NCI-H82 treated with DMSO at 0.1 percent for 48 hours (cell line): ENCODE data around the gene RINL.
"Not testable (repeated sequence)": the region's sequence is repeated elsewhere in the genome, so short reads cannot be mapped to it uniquely, and the experiment has no call there.

Source experiments
- DNase-seq: peaks from one replicate; lab custom pipeline; 2025; ENCODE audit not compliant: unreplicated experiment; lab: John Stamatoyannopoulos, UW

RINL gene

DNA sequence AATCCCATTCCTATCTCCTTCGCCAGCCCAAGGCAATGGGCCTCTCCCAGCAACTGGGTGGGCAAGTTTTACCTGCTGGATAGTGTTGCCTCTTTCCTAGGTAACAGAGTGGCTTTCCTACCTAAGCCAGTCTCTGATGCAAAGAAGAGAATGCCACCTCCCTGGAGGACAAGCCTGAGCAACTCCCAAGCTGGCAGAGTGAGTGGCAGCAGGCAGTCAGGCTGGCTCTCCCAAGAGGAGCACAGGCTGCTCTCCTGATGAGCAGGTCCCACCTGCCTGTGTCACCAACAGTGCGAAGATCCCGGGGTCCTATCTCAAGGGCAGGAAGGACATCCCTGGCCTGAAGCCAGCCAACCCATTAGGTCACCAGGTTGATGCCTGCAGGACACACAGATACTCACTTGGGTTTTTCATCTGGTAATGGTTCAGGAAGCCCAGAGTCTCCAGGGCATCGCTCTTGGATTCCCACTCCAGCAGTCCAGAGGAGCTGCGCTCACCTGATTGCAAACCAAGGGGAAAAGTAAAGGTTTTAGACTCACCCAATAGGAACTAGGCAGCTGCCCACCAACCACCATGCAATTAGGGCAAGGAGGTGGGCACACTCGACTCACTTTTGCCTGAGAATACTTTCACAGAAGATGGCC is 41.0 kb downstream of the RINL start:
- DNase-seq: no peak

DNA sequence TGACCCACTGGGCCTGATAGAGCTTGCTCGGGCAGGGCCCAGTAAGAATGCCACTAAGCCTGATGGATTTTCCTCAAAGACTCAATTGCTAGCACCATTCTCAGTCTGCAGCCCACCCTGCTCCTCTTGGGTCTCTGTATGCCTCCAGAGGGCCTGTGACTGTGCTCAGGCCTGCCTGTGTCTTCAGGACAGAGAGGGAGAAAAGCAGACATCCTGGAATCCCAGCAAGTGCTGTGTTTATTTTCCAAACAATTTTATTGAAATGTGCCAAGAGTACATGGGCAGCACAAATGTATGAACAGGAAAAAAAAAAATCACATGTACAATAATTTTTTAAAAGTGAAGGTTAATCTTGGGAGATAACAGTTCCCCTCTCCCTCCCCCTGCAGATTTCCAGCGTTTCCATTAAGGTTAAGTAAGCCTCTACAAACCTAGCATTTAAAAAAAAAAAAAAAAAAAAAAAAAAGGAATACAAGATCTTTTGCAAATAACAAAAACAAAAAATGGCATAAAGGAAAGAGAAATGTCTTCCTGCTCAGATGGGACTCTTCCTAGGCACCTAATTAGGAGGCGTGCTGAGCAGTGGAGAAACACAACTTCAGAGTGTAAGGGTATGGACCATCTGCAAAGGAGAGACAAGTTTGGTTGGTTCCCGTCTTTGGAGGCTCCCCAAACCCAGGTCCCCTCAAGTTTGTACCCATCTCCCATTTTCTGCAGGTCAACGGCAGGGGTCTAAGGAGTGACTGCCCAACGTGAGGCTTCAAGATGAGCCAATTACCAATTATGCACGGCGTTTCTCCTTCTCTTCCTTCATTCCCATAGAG is 41.7 kb downstream of the RINL start:
- no peak for DNase-seq

GRCh38 chr19:38834590-38834989 is 43.5 kb downstream of the RINL start:
- no peak for DNase-seq

DNA sequence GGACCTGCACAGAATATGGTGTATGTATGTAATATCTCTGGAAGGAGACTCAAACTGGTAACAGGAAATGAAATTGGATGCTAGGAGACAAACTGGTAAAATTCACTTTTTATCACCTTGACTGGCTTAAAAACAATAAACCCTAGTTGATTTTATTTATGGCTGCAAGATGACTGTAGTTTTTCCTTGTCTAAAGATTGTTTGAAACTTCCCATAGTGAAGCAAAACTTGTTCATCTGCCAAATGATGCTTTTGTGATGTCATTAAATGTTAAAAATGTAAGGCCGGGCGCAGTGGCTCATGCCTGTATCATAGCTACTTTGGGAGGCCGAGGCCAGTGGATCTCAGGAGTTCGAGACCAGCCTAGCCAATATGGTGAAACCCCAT is 44.0 kb downstream of the RINL start:
- no peak for DNase-seq

DNA sequence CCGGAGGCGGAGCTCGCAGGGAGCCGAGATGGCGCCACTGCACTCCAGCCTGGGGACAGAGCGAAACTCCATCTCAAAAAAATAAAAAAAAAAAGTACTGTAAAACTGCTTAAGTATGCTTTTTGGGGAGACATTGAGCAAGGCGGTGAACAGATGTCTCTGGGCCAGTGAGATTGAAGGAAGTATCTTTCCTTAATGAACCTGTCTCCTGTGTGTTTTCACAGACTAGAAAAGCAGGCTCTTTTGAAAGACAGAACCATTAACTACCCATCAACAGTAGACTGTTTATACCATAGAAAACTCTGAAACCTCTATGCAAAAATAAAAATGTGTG is 45.0 kb downstream of the RINL start:
- no peak for DNase-seq

GRCh38 chr19:38831142-38831605 is 46.9 kb downstream of the RINL start:
- no peak for DNase-seq

DNA sequence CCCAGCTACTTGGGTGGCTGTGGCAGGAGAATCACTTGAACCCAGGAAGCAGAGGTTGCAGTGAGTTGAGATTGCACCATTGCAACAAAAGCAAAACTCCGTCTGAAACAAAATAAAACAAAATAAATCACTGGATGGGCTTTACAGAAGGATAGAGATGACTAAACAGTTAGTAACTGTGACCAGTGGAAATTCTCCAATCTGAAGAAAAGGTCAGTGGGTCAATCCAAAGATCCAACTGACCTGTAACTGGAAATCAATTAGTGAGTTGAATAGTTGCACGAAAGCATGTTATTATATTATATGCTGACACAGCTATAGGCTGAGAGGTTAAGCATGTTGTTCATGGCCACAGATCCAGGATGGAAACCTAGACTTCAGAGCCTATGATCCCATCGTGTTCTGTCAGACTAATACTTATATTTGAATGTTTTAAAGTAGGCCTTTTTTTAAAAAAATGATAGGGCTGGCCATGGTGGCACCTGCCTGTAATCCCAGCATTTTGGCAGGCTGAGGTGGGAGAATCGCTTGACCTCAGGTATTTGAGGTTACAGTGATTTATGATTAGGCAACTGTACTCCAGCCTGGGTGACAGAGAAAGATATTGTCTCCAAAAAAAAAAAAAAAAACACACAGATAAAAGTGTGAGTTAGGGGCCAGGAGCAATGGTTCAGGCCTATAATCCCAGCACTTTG is 47.9 kb downstream of the RINL start:
- no peak for DNase-seq

DNA sequence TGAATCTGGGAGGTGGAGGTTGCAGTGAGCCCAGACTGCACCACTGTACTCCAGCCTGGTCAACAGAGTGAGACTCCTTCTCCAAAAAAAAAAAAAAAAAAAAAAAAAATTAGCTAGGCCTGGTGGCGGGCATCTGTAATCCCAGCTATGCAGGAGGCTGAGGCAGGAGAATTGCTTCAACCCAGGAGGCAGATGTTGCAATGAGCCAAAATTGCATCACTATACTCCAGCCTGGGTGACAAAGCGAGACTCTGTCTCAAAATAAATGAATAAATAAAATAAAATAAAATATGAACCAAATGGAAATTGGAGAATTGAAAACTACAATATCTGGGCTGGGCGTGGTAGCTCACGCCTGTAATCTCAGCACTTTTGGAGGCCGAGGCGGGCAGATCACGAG is 48.9 kb downstream of the RINL start:
- DNase-seq: not testable (repeated sequence)

DNA sequence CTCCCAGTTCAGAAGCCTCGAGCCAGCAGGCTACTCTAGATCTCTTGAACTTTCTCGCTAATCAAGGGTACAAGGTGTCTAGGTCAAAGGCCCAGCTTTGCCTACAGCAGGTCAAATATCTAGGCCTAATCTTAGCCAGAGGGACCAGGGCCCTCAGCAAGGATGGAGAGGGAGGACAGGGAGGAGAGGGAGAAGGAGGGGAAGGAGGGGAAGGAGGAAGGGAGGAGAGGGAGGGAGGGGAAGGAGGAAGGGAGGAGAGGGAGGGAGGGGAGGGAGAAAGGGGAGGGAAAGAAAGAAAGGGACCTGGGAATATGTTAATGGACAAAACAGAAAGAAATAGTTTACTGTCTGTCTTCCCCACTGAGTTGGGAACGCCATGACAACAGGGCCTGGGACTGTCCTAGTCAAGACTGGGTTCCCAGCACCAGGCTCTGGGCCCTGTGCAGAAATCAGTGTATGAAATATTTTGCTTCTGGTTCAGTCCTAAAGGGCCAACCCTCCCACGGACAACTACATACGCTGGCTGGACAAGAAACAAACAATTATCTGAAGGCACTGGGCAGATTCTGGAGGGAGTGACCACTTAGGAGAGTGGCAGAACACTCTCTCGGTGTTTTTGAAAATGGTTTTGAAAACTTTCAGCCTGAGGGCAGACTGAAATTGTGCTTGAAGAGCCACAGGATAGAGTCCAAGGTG is 51.1 kb downstream of the RINL start:
- no peak for DNase-seq

GRCh38 chr19:38825936-38826335 is 52.1 kb downstream of the RINL start:
- not testable (repeated sequence) for DNase-seq

DNA sequence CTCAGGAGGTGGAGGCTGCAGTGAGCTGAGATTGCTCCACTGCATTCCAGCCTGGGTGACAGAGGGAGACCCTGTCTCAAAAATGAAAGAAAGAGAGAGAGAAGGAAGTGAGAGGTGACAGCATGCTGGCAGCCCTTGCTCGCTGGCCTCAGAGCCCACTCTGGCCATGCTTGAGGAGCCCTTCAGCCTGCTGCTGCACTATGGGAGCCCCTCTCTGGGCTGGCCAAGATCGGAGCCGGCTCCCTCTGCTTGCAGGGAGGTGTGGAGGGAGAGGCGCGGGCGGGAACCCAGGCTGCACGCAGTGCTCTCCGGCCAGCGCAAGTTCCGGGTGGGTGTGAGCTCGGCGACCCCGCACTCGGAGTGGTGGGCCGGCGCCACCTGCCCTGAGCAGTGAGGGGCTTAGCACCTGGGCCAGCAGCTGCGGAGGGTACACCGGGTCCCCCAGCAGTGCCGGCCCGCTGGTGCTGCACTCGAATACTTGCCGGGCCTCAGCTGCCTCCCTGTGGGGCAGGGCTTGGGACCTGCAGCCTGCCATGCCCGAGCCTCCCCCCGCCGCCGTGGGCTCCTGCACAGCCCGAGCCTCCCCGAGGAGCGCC is 56.7 kb downstream of the RINL start:
- DNase-seq: not testable (repeated sequence)

GRCh38 chr19:38819231-38819920 is 58.7 kb downstream of the RINL start:
- peak; percentile 43 for DNase-seq
